K562 (cell line): ENCODE data around the gene RPTOR.

Experiments used
- CBX8 ChIP-seq: fragments of 200-600 bp; sonication (generic); IDR thresholded peaks from 2 replicates; pipeline ENCODE4 v1.6.1; 2012; ENCODE audit warnings: borderline replicate concordance, mixed run types, low read depth, mild to moderate bottlenecking, moderate library complexity, mixed read lengths, low read length, control low read depth, inconsistent platforms; ENCODE audit not compliant: poor library complexity, severe bottlenecking; ENCODE audit errors: extremely low read depth
- CTCF ChIP-seq, 3 experiments: IDR thresholded peaks in 2 of 3; conservative IDR thresholded peaks in 1 of 3; 2 replicates each; pipeline ENCODE4 v1.5.1; 2011 to 2012; ENCODE audit warnings: low read length in 3 of 3, mild to moderate bottlenecking in 3 of 3, control low read depth in 2 of 3, improper control_type of control experiment in 1 of 3, inconsistent platforms in 1 of 3, low read depth in 1 of 3, mixed read lengths in 1 of 3, moderate library complexity in 1 of 3; ENCODE audit not compliant: insufficient read depth in 2 of 3
- MYC ChIP-seq, 2 experiments: fragments of 250-450 bp in 1 of 2; sonication (Bioruptor Pico) in 1 of 2; IDR thresholded peaks; 2 replicates each; pipeline versions ENCODE4 v1.5.1 to v1.6.1; 2012 to 2021; ENCODE audit warnings: low read depth in 2 of 2, borderline replicate concordance in 1 of 2, improper control_type of control experiment in 1 of 2, low read length in 1 of 2, mild to moderate bottlenecking in 1 of 2, moderate library complexity in 1 of 2
- POLR2A ChIP-seq: fragments of 450-650 bp; conservative IDR thresholded peaks from 2 replicates; pipeline ENCODE4 v1.6.1; 2016
- PRPF4 ChIP-seq: fragments of 200-400 bp; formaldehyde crosslinking; IDR thresholded peaks from one replicate; pipeline ENCODE4 v1.6.1; 2017; ENCODE audit warnings: low read length, low read depth, mild to moderate bottlenecking; ENCODE audit not compliant: insufficient read depth, poor library complexity, severe bottlenecking
- RBM15 ChIP-seq: fragments of 200-400 bp; formaldehyde crosslinking; IDR thresholded peaks from 2 replicates; pipeline ENCODE4 v1.6.1; 2018; ENCODE audit warnings: mild to moderate bottlenecking, low read length, moderate library complexity; ENCODE audit not compliant: insufficient read depth
- SRSF1 ChIP-seq: fragments of 200-400 bp; formaldehyde crosslinking; IDR thresholded peaks from 2 replicates; pipeline ENCODE4 v1.6.1; 2017; ENCODE audit warnings: mild to moderate bottlenecking, low read depth, low read length, moderate library complexity
- ZBTB8A ChIP-seq: fragments of 450-650 bp; IDR thresholded peaks from 2 replicates; pipeline ENCODE4 v1.6.1; 2018; ENCODE audit warnings: mild to moderate bottlenecking, moderate library complexity; ENCODE audit not compliant: partially characterized antibody
- ZNF551 ChIP-seq: fragments of 250-450 bp; sonication (Bioruptor Pico); IDR thresholded peaks from 2 replicates; pipeline ENCODE4 v1.5.0; 2021; ENCODE audit warnings: mild to moderate bottlenecking, moderate library complexity
- ZNF668 ChIP-seq: fragments of 250-450 bp; sonication (Bioruptor Pico); IDR thresholded peaks from 2 replicates; pipeline ENCODE4 v1.8.0; 2022; ENCODE audit warnings: mild to moderate bottlenecking, inconsistent platforms
- TF ChIP-seq, protein P1 (sequence below), 2 experiments: fragments of 450-650 bp in 1 of 2; sonication (generic) in 1 of 2; formaldehyde crosslinking; conservative IDR thresholded peaks; 2 replicates each; pipeline versions ENCODE4 v1.4.0 to v1.8.1; 2020 to 2022; ENCODE audit warnings: mild to moderate bottlenecking in 1 of 2, missing genetic modification reagents in 1 of 2

GRCh38 chr17:80906364-80907259 is 362.0 kb downstream of the RPTOR start:
- TF ChIP-seq RBM15 = no peak
- no peak for TF ChIP-seq MYC (IDR thresholded peaks at IDR 0.05; ENCODE audit: low read depth, low read length)
- no peak for TF ChIP-seq MYC (CRISPR knock-in tag; IDR thresholded peaks at IDR 0.05; ENCODE audit: borderline replicate concordance, low read depth)
- TF ChIP-seq ZNF551 (CRISPR knock-in tag) = no peak
- TF ChIP-seq CBX8 = no peak
- TF ChIP-seq ZBTB8A = no peak
- TF ChIP-seq POLR2A = no peak
- TF ChIP-seq, protein P1, sequence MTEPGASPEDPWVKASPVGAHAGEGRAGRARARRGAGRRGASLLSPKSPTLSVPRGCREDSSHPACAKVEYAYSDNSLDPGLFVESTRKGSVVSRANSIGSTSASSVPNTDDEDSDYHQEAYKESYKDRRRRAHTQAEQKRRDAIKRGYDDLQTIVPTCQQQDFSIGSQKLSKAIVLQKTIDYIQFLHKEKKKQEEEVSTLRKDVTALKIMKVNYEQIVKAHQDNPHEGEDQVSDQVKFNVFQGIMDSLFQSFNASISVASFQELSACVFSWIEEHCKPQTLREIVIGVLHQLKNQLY (CRISPR knock-in tag; conservative IDR thresholded peaks at IDR 0.05) = no peak
- no peak for TF ChIP-seq SRSF1
- TF ChIP-seq PRPF4 = no peak
- TF ChIP-seq ZNF668 = no peak
- TF ChIP-seq CTCF (IDR thresholded peaks at IDR 0.05 in 2 of 3, conservative IDR thresholded peaks at IDR 0.05 in 1 of 3; ENCODE audit: insufficient read depth in 2 of 3, low read depth in 1 of 3, low read length in 3 of 3) = no peak
